Tibial nerve (tissue), 4 donors: ENCODE data around the gene GDF7. TPM values are rescaled to one million over a fixed set of nuclear protein-coding genes. Genes with fewer than 3 reads are reported as not detected.

Source experiments
- DNase-seq, 2 donors: peaks; one replicate each; pipeline ENCODE4 v3.0.0-alpha.2; 2019; ENCODE audit warnings: low spot score in 2 of 2
- H3K27ac ChIP-seq, 4 donors: fragments of 200-600 bp; sonication (generic) in 3 of 4; one replicate each; pipeline ENCODE4 v1.5.1; 2017 to 2019; ENCODE audit warnings: mild to moderate bottlenecking in 1 of 4
- H3K27me3 ChIP-seq, 2 donors: fragments of 200-600 bp; sonication (generic) in 1 of 2; one replicate each; pipeline versions ENCODE4 v1.5.1 to v1.6.0; 2017 to 2019
- H3K36me3 ChIP-seq, 3 donors: fragments of 200-600 bp; sonication (generic); one replicate each; pipeline ENCODE4 v1.5.1; 2018 to 2019
- H3K4me1 ChIP-seq, 4 donors: fragments of 200-600 bp; sonication (generic) in 3 of 4; one replicate each; pipeline ENCODE4 v1.5.1; 2017 to 2019
- H3K4me3 ChIP-seq, 4 donors: fragments of 200-600 bp; sonication (generic) in 3 of 4; one replicate each; pipeline ENCODE4 v1.5.1; 2017 to 2019; ENCODE audit warnings: mild to moderate bottlenecking in 1 of 4, moderate library complexity in 1 of 4
- H3K9me3 ChIP-seq, 4 donors: fragments of 200-600 bp; sonication (generic) in 3 of 4; one replicate each; pipeline ENCODE4 v1.5.1; 2017 to 2019
- CTCF ChIP-seq, 5 experiments: fragments of 200-600 bp in 3 of 5; fragments of 450-650 bp in 2 of 5; sonication (generic) in 3 of 5; IDR thresholded peaks; one replicate each; pipeline ENCODE4 v1.5.1; 2016 to 2019; ENCODE audit warnings: antibody characterized with exemption in 5 of 5, mild to moderate bottlenecking in 3 of 5, moderate library complexity in 2 of 5
- EP300 ChIP-seq, 2 donors: sonication (generic); formaldehyde crosslinking; IDR thresholded peaks; one replicate each; pipeline ENCODE4 v1.6.1; 2017; ENCODE audit warnings: antibody characterized with exemption in 2 of 2, mild to moderate bottlenecking in 1 of 2
- POLR2A ChIP-seq, 2 donors: fragments of 450-650 bp; IDR thresholded peaks; one replicate each; pipeline ENCODE4 v1.6.1; 2017; ENCODE audit warnings: antibody characterized with exemption in 2 of 2, mild to moderate bottlenecking in 2 of 2, moderate library complexity in 2 of 2
- WGBS, 2 donors: methylation state at CpG; one replicate each; pipeline ENCODE4 v1.1.5; 2018; 5-methylcytosine and 5-hydroxymethylcytosine counted together
- total RNA-seq, 4 donors: library from RNA; depleted of rRNA; stranded (reverse); fragments of >200 nt; gene quantifications; one replicate each; pipeline ENCODE4 v1.1.0, GENCODE V29; 2016

GDF7 gene
- total RNA-seq, 4 donors from 2014 or later = 6.3 to 20.0 (median 16.6) TPM

- WGBS, 2 donors = 28 to 36% methylated on average over 4 of the region's 4 CpGs
- H3K27ac ChIP-seq = no peak overlapping the region
Measured at GRCh38 chr2:20728114-20728758, 61.3 kb downstream of the GDF7 start.

More at GRCh38 chr2:20728114-20728758, 61.3 kb downstream of the GDF7 start:
- Histone ChIP-seq H3K36me3 (peaks cover 0 to 8% (median 0%) of the 10 kb centered on the region in 3 donors), H3K4me1 (peaks cover 0 to 6% (median 0%) of the 10 kb centered on the region in 4 donors), H3K27me3 (no peaks in the 10 kb centered on the region), H3K9me3 (no peaks in the 10 kb centered on the region), H3K4me3 (no peak overlapping the region)
- DNase-seq = no peak
- TF ChIP-seq CTCF (IDR thresholded peaks at IDR 0.05) = no peak
- no peak for TF ChIP-seq EP300 (IDR thresholded peaks at IDR 0.05)
- no peak for TF ChIP-seq POLR2A (IDR thresholded peaks at IDR 0.05)

Other genes with a start within 250 kb of the GDF7 start
- gene RHOB, start 220.1 kb upstream of the GDF7 start, total RNA-seq = 1,000 to 10,000 TPM; 1,356 to 1,875 (median 1,699) TPM
- 10 to 100 TPM; 24.5 to 45.9 (median 33.8) TPM for gene HS1BP3, start 16.0 kb upstream of the GDF7 start, total RNA-seq
- gene LDAH, start 156.0 kb downstream of the GDF7 start, total RNA-seq = 10 to 100 TPM; 13.4 to 27.1 (median 15.7) TPM